Left renal pelvis (tissue), 4 donors: Measurements from ENCODE around the gene RETREG2. TPM values are rescaled to one million over a fixed set of nuclear protein-coding genes. Genes with fewer than 3 reads are reported as not detected.

ENCODE experiments used
- DNase-seq, 4 donors: peaks; one replicate each; pipeline ENCODE4 v3.0.0-alpha.2; 2013; ENCODE audit warnings: low read depth in 4 of 4, low spot score in 3 of 4
- polyA plus RNA-seq, 4 donors: library from polyadenylated mRNA; unstranded; fragments of 120-200 nt; gene quantifications; one replicate each; pipeline ENCODE4 v1.2.1, GENCODE V29; 2013; ENCODE audit not compliant: insufficient read length in 4 of 4

Gene RETREG2
- polyA plus RNA-seq, 4 donors, result 85.1 to 120 (median 111) TPM

DNA sequence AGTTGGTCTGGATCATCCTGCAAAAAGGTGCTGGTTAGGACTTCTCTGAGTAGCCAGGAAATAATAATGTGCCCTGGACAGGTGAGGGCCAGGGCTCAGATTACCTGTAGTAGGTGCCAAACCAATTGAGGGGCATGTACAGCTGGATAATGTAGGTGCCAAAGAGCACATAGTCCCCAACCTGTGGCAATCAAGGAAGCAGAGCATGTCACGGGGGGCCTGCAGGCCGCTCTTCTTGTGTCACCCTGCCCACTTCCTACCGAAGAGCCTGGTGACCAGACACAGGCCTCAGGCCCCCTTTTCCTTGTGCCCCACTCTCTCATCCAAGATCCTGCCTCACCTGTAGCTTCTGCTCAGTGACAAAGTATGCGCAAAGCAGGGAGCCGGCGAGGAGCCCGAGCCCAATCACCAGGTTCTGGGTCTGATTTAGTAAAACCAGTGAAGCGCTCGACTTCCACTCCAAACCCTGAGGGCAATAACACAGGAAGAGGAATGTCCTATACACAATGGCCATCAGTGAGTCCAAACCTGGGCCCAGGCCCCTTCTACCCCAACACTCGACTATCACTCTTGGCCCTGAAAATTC lies 35.5 kb downstream of the RETREG2 start:
- DNase-seq, result no peak

- DNase-seq, result no peak
Observed at GRCh38 chr2:219214141-219214540, 36.1 kb downstream of the RETREG2 start.

DNA sequence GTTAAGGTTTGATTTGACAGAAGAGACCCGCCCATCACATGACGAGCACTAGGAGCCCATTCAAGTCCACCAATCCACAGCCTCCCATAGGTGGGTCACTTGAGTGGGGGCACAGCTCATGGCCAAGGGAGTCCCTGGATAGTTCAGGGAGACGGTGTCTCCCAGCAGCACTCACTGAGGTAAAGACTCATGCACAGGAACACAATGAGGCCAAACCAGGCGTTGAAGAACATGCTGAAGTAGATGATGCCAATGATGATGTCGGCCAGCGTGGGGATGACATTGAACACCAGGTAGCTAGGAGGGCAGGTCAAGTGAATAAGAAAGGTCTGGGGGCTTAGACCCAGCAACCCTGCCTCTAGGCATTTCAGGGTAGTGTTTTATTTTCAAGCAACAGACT lies 36.7 kb downstream of the RETREG2 start:
- no peak for DNase-seq

GRCh38 chr2:219215871-219216534 lies 37.9 kb downstream of the RETREG2 start:
- no peak for DNase-seq

DNA sequence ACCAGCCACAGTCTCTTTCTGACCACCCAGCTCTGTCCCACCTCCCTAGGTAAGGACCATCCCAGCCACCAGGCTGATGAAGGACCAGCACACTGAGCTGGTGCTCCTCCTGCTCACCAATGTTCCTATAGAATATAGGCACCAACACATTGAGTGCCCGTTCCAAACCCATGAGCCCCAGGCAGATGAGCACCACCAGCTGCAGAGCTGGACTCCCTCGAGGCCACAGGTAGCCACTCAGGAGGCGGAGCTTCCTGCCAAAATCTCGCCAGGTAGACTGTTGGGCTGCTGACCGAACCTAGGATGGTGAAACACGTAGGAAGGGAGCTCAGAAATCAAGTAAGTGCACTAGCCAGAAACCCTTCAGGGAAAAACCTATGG lies 38.5 kb downstream of the RETREG2 start:
- no peak for DNase-seq

DNA sequence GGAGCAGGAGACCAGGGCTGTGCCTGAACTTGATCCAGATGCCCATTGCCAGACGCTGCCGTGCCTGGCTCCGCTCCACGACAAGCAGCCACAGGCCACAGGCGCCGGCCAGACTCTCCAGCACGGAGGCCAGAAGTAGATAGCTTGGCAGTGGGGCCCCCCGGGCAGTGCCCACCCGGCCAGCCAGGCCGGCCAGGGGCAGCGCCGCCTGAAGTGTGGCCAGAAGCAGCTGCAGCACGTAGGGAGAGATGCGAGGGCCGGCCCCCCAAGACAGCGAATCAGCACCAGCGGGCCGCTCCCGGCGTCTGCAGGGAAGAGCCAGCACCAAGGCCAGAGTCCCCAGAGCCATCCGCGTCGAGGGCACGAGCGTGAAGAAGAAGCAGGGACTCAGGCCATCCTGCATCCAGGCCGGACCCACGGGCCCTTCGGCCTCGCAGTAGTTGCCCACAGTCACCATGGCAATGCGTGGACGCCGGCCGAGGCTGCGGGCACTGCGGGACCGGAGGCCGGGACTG lies 40.2 kb downstream of the RETREG2 start:
- no peak for DNase-seq

DNA sequence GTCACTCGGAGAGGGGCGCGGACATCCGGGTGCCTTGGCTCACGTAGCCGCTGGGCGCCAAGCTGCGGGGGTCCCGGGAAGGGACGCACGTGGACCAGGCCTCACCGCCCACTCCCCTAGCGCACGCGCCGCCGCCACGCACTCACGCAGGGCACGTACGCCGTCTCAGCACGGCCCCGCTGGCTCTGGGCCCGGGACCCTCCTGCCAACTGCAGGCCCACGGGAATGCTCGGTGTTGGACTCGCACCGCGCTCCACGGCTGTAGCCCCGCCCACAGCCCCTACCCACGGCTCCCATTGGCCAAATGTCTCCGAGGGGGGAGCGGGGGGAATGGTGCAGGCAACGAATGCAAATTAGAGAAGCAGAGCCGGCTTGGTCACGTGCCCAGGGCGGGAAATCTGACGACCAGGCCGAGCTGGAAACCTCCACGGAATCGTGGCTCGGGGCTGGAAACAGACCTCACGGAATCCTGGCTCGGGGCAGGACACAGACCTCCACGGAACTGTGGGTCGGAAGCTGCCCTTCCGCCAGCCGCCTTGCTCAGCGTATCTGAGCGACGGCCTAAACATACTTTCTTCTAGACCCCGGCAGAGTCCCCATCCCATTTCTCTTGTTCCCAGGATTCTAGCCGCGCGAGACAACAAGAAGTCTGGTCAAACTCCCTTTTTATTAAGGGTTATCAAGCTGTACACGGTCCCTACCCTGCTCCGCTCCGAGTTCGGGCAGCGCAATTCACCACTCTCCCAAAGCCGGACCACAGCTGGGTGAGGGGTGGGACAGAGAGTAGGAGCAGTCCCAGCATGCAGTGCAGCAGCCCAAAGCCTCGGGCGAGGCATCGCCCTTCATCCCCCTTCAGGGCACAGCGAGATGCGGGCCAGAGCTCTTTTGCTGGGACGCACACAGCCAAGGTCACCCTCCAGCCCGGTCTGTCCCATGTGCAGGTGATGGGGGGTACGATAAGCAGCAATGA lies 40.9 kb downstream of the RETREG2 start, which contains the start of gene ABCB6:
ABCB6 (minus strand) TSS at position 227 of the 970 bp plus-strand sequence. CDS start 285 bp downstream, outside the sequence.
- DNase-seq, result peak; percentile 80 to 89 (median 84)

GRCh38 chr2:219219784-219220532 lies 41.9 kb downstream of the RETREG2 start:
- DNase-seq, result no peak

- DNase-seq, result no peak
Observed at GRCh38 chr2:219220652-219221402, 42.8 kb downstream of the RETREG2 start.

GRCh38 chr2:219221957-219222518 lies 44.0 kb downstream of the RETREG2 start:
- DNase-seq, result no peak

DNA sequence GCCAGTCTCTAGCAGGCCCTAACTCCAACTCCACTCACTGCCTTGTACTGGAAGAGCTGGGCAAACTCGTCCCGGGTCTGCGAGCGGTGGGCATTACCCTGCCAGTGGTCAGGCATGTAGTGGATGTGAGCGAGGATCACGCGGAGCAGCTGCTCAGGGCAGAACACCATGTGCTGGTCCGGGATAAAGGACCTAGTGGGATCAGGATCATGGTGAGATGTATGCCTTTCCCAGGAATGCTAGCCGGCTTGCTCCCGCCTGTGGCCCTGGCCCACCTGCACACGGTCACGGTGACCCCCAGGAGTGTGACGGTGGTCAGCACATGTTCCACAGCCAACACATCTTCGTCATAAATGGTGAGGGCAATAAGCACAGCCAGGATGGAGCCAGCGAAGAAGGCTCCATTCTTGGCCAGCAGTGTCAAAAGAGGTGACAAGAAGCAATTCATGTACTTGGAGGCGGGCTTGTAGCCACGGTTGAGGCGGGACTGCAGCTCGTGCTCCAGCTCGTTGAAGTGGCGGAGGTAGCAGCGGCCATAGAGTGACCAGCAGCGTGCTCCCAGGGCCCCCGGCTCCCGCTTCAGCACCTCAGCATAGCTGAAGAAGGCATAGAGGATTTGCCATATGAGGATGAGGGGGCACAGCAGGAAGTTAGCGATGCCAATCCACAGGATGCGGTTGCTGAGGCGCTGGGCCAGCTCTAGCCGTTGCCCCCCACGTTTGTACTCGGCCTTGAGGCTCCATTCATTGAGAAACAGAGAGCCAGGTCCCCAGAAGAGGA lies 45.9 kb downstream of the RETREG2 start:
- no peak for DNase-seq

DNA sequence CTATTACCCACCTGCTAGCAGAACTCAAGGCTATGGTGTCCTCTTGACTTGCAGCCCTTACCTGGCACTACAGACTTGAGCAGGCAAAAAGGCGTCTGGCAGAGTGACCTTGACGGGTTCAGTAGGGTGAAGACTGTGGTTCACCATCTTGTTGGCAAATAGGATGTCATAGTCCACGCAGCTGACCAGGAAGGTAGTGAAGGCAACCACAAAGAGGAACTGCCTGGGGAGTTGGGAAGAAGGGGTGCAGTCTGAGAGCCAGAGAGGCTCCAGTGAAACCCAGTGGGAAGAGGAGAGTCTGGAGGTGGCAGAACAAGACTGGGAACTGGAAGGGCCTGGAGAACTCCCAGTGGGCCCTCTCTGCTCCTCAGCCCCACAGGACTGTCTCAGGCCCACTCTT lies 47.3 kb downstream of the RETREG2 start:
- no peak for DNase-seq

DNA sequence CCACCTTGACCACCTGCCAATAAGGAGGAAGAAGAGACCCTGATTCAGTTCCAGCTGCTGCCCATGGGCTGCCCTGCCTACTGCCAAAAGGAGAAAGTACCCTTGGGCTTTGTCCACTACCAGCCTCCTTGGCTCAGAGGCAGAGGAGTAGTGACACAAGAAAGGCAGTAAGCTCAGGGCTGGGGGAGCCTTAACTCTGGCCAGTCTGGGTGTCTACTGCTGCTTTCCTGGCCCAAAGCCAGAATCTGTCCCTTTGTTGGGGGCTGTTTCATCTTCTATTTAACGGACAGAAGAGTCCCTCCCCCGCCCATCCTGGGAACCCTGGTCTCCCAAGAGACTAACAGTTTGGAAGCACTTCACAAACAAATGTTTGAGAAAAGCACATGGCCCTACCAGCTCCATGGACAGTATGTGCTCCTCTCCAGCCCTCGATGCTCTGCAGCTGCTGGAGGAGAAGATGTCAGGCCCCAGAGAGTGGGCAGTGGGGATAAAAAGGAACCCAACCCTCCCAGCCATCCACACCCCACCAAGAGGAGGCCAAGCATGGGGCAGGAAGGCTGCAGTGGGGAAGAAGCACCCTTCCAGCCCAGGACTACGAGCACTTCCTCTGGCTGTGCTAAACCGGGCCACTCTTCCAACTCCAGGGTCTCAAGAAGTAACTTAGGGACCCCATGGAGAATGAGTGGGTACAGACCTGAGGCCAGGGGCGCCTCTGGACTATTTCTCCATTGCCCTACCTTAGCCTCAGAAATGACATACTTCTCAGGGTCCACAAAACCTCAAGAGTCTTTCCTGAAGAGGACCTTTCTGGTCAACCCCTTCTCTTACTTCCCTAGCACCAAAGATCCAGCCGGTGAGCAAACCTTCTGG lies 50.2 kb downstream of the RETREG2 start:
- no peak for DNase-seq

- no peak for DNase-seq
Observed at GRCh38 chr2:219228911-219229304, 50.8 kb downstream of the RETREG2 start.

DNA sequence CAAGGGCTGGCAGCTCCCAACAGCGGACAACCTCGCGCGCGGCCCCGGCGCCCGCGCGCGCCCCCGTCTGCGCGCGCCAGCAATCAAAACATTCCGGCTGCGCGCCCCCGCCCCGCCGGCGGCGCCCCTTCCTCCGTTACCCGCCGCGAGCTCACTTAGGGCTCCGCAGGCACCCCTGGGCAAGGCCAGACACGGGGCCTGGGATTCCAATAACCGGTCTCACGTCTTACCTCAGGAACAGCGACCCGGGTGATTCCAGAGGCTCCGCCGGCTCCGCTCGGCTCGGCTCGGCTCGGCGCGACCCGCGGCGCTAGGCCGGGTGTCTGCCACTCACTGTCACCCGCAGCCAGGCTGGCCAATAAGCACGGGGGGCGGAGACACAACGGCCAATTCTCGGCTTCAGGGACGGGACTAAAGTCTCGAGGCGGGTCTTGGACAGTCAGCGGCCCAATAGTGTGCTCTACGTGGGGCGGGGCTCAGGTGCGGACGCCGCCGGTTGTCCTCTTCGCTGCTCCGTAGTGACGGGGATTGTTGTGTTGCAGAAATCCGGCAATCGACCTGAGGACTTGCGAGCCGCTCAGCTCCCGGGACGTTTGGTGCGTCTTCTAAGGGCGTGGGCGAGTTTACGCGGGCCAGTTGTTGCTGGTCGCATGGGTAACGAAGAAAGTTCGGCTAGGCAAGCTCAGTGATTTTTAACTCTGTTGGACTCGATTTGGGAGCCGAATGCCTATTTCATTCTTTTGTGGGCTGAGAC lies 51.4 kb downstream of the RETREG2 start, which contains the start of the genes ANKZF1 and ATG9A:
ANKZF1 (plus strand) TSS at position 502 of the 754 bp plus-strand sequence. CDS start 452 bp downstream, outside the sequence.
ATG9A (minus strand) TSS at position 332 of the 754 bp plus-strand sequence. CDS start 1,612 bp downstream, outside the sequence.
- DNase-seq, result peak; percentile 93 to 97 (median 95)

DNA sequence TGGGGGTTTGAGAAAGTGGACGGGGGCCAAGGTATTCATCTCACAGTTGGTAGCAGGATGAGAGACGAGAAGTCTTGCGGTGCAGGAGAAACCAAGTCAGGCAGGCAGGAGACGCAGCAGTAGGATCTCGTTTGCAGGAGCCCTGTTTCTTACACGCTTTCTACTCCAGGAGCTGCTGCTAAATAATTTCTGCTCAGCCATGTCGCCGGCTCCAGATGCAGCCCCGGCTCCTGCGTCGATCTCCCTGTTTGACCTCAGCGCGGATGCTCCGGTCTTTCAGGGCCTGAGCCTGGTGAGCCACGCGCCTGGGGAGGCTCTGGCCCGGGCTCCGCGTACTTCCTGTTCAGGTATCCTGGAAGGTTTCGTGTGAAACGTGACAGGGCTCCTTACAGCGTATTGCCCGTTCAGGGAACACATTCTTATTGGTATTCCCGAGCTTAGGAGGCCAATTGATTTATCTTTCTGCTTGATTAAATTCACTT lies 52.0 kb downstream of the RETREG2 start:
- DNase-seq, result no peak
